GM12892 (cell line): Measurements from ENCODE around the gene HERC2.
"Not testable (repeated sequence)": the region's sequence is repeated elsewhere in the genome, so short reads cannot be mapped to it uniquely, and the experiment has no call there.

Experiments
- POLR2A ChIP-seq: IDR thresholded peaks from 2 replicates; pipeline ENCODE4 v1.6.1; 2011; ENCODE audit warnings: low read depth, low read length, control low read depth
- TAF1 ChIP-seq: IDR thresholded peaks from 2 replicates; pipeline ENCODE4 v1.6.1; 2011; ENCODE audit warnings: low read depth, mild to moderate bottlenecking, control low read depth, low read length, borderline replicate concordance

GRCh38 chr15:28121577-28121976 lies 200.4 kb downstream of the HERC2 start:
- TF ChIP-seq POLR2A, TAF1: not testable (repeated sequence)
